ENCODE data around the gene KCNJ10. TPM values are rescaled to one million over a fixed set of nuclear protein-coding genes. Genes with fewer than 3 reads are reported as not detected.

The KCNJ10 gene
- total RNA-seq (ENCODE audit: low replicate concordance) = not detected in 2 replicates
- long read RNA-seq = 0 reads

DNA sequence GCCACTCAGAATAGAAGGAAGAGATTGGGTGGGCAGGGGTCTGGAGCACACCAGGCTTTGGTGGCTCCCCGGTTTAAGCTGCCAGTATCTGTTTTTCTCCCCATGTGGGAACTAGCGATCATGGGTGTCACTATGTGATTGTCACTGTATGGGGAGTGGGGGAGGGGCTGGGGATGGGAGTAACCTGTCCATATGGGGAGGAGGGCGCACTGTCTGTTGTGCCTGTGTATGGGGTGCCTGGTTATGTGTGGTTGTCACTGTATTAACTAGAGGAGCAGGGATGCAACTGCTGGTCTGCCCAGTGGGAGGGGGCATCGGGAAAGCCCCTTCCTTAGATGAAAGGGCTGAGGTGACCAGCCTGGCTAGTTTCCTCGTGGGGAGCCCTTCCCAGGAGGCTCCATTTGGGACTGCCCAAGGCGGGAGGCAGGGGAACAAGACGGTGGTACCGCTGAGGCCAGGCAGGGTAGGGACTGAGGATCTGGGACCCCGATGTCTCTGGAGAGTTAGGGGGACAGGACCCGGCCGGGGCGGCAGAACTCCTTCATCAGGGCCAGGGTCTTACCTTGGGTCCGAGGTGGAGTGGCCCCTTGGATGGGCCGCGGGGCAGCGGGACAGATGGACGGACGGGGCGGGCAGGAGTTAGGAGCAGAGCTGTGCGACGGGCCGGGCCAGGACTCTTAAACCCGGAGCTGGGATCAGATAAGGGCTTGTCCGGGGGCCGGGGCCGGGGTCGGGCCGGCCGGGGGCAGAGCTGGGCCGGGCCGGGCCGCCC is at the start of gene KCNJ10:
Gene KCNJ10 (minus strand): TSS at position 701 of the 772 bp plus-strand sequence. CDS start 27,628 bp downstream, outside the sequence.
- Mint-ChIP-seq H3K9me3 (no peaks in the 10 kb centered on the region), H3K27ac (peak within 1 kb of the TSS; percentile 44), H3K4me1 (ENCODE audit: unreplicated experiment) (peaks cover 13% of the 10 kb centered on the region), H3K36me3 (no peaks in the 10 kb centered on the region), H3K27me3 (peaks cover 87% of the 10 kb centered on the region), H3K4me3 (peak within 1 kb of the TSS; percentile 93)
- no peak for DNase-seq (ENCODE audit: extremely low spot score, unreplicated experiment)
- TF ChIP-seq, protein P1, sequence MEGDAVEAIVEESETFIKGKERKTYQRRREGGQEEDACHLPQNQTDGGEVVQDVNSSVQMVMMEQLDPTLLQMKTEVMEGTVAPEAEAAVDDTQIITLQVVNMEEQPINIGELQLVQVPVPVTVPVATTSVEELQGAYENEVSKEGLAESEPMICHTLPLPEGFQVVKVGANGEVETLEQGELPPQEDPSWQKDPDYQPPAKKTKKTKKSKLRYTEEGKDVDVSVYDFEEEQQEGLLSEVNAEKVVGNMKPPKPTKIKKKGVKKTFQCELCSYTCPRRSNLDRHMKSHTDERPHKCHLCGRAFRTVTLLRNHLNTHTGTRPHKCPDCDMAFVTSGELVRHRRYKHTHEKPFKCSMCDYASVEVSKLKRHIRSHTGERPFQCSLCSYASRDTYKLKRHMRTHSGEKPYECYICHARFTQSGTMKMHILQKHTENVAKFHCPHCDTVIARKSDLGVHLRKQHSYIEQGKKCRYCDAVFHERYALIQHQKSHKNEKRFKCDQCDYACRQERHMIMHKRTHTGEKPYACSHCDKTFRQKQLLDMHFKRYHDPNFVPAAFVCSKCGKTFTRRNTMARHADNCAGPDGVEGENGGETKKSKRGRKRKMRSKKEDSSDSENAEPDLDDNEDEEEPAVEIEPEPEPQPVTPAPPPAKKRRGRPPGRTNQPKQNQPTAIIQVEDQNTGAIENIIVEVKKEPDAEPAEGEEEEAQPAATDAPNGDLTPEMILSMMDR (conservative IDR thresholded peaks at IDR 0.05) = no peak

DNA sequence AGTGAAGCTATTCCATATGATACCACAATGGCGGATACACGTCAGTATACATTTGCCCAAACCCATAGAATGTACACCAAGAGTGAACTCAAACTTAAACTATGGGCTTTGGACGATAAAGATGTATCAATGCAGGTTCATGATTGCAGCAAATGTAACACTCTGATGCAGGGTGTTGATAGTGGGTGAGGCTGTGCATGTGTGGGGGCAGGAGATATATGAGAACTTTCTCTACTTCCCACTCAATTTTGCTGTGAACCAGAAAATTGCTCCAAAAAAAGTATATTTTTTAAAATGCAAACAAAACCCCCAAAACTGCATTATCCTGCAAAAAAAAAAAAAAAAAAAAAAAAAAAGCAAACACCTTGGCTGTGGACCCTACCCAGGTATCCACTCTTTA is 49.0 kb upstream of the KCNJ10 start:
- no peak overlapping the region for H3K27ac Mint-ChIP-seq
- H3K9me3 Mint-ChIP-seq = no peaks in the 10 kb centered on the region
- peaks cover 17% of the 10 kb centered on the region for H3K27me3 Mint-ChIP-seq
- TF ChIP-seq, protein P1 (conservative IDR thresholded peaks at IDR 0.05) = no peak
- H3K4me1 Mint-ChIP-seq (ENCODE audit: unreplicated experiment) = peaks cover 38% of the 10 kb centered on the region
- no peaks in the 10 kb centered on the region for H3K36me3 Mint-ChIP-seq
- DNase-seq (ENCODE audit: extremely low spot score, unreplicated experiment) = no peak
- no peak overlapping the region for H3K4me3 Mint-ChIP-seq

DNA sequence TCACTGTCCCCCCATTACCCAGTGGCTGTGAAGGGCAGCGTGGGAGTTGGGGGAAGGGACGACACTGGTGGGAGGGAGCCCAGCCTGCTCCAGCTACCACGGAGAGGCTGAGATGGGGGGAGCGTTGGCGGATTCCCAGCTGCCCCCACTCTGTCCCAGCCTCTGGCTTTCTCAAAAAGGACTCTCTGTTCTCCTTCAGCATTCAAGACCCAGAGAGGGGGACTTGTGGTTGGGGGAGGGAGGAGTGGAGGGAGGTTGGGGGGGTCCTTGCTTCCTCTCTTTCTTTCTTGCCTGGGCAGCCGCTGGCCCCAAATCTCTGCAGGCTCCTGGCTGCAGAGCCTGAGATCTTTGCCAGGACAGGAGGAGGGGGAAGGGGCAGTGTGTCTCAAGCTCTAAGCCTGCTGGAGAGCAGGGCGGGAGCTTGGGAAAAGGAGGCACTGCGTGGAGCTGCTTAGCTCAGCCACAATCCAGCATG is 47.8 kb upstream of the KCNJ10 start:
- Mint-ChIP-seq H3K4me1 (ENCODE audit: unreplicated experiment) (peaks cover 47% of the 10 kb centered on the region), H3K27ac (no peak overlapping the region)
- DNase-seq (ENCODE audit: extremely low spot score, unreplicated experiment) = no peak

DNA sequence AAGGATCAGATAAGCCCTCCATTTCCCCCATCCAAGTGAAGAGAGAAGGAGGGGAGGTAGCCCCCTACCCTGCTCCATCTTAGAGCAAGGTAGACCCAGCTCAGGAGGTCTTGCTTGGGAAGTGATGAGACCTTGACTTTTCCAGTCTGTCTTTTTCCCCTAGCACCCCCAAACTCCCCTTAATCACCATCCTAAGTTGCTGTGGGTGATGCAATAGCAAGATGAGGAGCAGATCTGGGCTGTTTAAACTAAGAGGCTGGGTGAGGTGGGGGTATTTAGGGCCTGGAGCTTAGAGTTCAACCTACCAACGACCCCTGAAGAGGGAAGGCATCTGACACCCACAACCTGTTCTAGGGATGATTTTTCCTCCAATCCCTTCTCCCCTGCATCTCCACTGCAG is 47.3 kb upstream of the KCNJ10 start:
- Mint-ChIP-seq H3K4me3 (no peak overlapping the region), H3K36me3 (no peaks in the 10 kb centered on the region), H3K4me1 (ENCODE audit: unreplicated experiment) (peaks cover 51% of the 10 kb centered on the region), H3K9me3 (no peaks in the 10 kb centered on the region), H3K27ac (no peak overlapping the region), H3K27me3 (peaks cover 20% of the 10 kb centered on the region)
- no peak for DNase-seq (ENCODE audit: extremely low spot score, unreplicated experiment)
- TF ChIP-seq, protein P1 (conservative IDR thresholded peaks at IDR 0.05) = no peak

More for the DNA sequence above, 47.8 kb upstream of the KCNJ10 start:
- H3K4me3 Mint-ChIP-seq = peak overlapping the region; percentile 47
- peaks cover 20% of the 10 kb centered on the region for H3K27me3 Mint-ChIP-seq
- H3K9me3 Mint-ChIP-seq = no peaks in the 10 kb centered on the region
- no peaks in the 10 kb centered on the region for H3K36me3 Mint-ChIP-seq
- TF ChIP-seq, protein P1 (conservative IDR thresholded peaks at IDR 0.05) = no peak

DNA sequence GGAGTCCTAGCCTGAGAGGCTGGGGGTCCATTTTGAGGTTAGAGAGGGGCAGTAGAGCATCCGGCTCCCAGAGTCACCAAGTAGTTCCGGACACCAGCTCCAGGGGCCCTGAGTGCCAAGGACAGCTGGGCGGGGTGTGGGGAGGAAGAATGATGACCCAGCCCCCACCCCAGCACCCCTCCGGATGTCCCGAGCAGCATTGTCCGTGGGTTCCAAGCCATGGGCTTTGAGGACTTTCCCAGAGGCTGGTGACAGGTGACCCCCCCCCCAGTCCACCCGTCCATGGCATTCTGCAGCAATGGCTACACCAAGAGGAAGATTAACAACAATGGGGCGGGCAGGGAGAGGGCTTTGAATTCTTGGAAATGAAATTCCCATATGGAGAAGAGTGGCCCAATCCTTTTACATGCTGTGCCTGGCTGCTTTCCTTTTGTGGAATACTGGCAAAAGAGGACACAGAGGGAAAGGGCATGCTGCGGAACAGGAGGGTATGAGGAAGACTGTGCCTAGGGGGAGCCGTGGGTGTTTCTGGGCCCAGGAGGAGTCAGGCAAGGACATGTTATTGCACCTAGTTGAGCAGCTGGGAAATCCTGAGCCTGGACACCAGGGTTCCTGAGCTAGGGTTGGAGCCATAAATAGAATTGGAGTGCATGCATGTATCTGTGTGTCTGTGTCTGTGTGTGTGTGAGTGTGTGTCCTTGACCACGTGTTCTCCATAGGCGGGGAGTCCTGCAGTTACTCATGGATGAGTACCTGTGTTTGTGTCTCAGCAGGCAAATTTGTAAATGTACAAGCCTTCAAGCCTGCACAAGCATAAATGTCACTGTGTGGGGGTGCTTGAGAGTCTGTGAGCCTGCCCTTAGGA is 46.6 kb upstream of the KCNJ10 start:
- Mint-ChIP-seq H3K27ac (no peak overlapping the region), H3K4me3 (peak overlapping the region; percentile 36), H3K9me3 (no peaks in the 10 kb centered on the region), H3K4me1 (ENCODE audit: unreplicated experiment) (peaks cover 57% of the 10 kb centered on the region), H3K36me3 (no peaks in the 10 kb centered on the region), H3K27me3 (peaks cover 20% of the 10 kb centered on the region)
- no peak for DNase-seq (ENCODE audit: extremely low spot score, unreplicated experiment)
- TF ChIP-seq, protein P1 (conservative IDR thresholded peaks at IDR 0.05) = no peak

Measured in type B pancreatic cell (in vitro differentiated cells).